ENCODE results near the gene MARK3. TPM values are rescaled to one million over a fixed set of nuclear protein-coding genes. Genes with fewer than 3 reads are reported as not detected.
A peak's percentile ranks its signal among the peaks of the same experiment; 100 is the strongest.

Gene MARK3
- total RNA-seq, 1 experiment from 2014 or later = 77.7 TPM

GRCh38 chr14:103546652-103547454, 161.6 kb downstream of the MARK3 start:
- DNase-seq (ENCODE audit: low read depth) = peak; percentile 46

- DNase-seq (ENCODE audit: low read depth) = no peak
These were observed 162.3 kb downstream of the MARK3 start for GRCh38 chr14:103547455-103547940.

- no peak for DNase-seq (ENCODE audit: low read depth)
These were observed 162.8 kb downstream of the MARK3 start for GRCh38 chr14:103547941-103548462.

- no peak for DNase-seq (ENCODE audit: low read depth)
These were observed 163.5 kb downstream of the MARK3 start for GRCh38 chr14:103548463-103549351.

GRCh38 chr14:103549361-103550311, 164.4 kb downstream of the MARK3 start:
- no peak for DNase-seq (ENCODE audit: low read depth)

- no peak for DNase-seq (ENCODE audit: low read depth)
These were observed 165.5 kb downstream of the MARK3 start for GRCh38 chr14:103550451-103551337.

GRCh38 chr14:103551338-103551762, 166.1 kb downstream of the MARK3 start:
- no peak for DNase-seq (ENCODE audit: low read depth)

GRCh38 chr14:103552011-103552845, 167.0 kb downstream of the MARK3 start:
- no peak for DNase-seq (ENCODE audit: low read depth)

GRCh38 chr14:103552846-103553210, 167.6 kb downstream of the MARK3 start:
- DNase-seq (ENCODE audit: low read depth) = no peak

Small RNA genes within 50 kb of the gene (small RNA-seq; reads per million reads assigned to genes)
- not detected for gene RNU7-160P
- gene SNORA28 = 26.4 reads per million, percentile 93 among the genes with 10 or more reads in this experiment

Other genes starting within 250 kb of the MARK3 start
- gene EIF5, start 51.2 kb upstream of the MARK3 start, total RNA-seq (2014; rRNA removed; shearing (Covaris generic)) = 207 and 288 TPM in 2 replicates
- 5.9 and 6.9 TPM in 2 replicates for gene CKB, start 137.4 kb downstream of the MARK3 start, total RNA-seq (2014; rRNA removed; shearing (Covaris generic))
- 29.0 and 34.1 TPM in 2 replicates for gene TRMT61A, start 143.8 kb downstream of the MARK3 start, total RNA-seq (2014; rRNA removed; shearing (Covaris generic))
- 19.7 and 23.8 TPM in 2 replicates for gene BAG5, start 177.2 kb downstream of the MARK3 start, total RNA-seq (2014; rRNA removed; shearing (Covaris generic))
- 24.0 and 50.6 TPM in 2 replicates for gene COA8, start 177.5 kb downstream of the MARK3 start, total RNA-seq (2014; rRNA removed; shearing (Covaris generic))
- gene KLC1, start 243.8 kb downstream of the MARK3 start, total RNA-seq (2014; rRNA removed; shearing (Covaris generic)) = 123 and 163 TPM in 2 replicates

All from HT1080 (cell line).